ENCODE data around the gene COL25A1. TPM values are rescaled to one million over a fixed set of nuclear protein-coding genes. Genes with fewer than 3 reads are reported as not detected.

Gene COL25A1
- total RNA-seq, 2 donors from 2014 or later = 0.29 TPM; not detected in 1

DNA sequence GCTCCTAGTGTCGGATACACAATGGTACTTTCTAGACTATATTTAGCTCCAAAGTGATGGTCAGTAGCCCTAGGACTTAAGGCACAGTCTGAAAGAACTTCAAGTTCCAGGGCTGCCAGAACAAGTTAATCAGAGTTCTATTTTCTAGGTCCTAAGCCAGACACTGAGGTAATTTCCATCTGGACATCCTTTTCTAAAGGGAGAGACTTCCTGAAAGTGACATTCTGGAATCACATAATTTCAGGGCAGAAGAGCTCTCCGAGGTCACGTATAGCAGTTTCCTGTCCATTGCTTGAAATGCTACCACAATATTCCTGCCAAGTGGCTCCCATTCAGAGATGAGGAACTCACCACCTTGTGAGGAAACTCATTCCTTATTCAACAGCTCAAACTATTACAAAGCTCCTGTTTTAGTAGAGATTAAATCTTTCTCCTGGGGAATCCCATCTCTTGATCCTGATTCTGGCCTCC is 117.9 kb downstream of the COL25A1 start:
- Histone ChIP-seq H3K9me3 (no peaks in the 10 kb centered on the region), H3K27me3 (no peaks in the 10 kb centered on the region), H3K4me1 (no peaks in the 10 kb centered on the region), H3K9ac (ENCODE audit: low read depth in 2 of 2, low read length in 2 of 2) (no peak overlapping the region), H3K4me3 (no peak overlapping the region), H3K36me3 (no peaks in the 10 kb centered on the region), H3K27ac (no peak overlapping the region)
- TF ChIP-seq, protein P1, sequence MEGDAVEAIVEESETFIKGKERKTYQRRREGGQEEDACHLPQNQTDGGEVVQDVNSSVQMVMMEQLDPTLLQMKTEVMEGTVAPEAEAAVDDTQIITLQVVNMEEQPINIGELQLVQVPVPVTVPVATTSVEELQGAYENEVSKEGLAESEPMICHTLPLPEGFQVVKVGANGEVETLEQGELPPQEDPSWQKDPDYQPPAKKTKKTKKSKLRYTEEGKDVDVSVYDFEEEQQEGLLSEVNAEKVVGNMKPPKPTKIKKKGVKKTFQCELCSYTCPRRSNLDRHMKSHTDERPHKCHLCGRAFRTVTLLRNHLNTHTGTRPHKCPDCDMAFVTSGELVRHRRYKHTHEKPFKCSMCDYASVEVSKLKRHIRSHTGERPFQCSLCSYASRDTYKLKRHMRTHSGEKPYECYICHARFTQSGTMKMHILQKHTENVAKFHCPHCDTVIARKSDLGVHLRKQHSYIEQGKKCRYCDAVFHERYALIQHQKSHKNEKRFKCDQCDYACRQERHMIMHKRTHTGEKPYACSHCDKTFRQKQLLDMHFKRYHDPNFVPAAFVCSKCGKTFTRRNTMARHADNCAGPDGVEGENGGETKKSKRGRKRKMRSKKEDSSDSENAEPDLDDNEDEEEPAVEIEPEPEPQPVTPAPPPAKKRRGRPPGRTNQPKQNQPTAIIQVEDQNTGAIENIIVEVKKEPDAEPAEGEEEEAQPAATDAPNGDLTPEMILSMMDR (IDR thresholded peaks at IDR 0.05) = no peak
- no peak for DNase-seq
- intact Hi-C loops (cut with DNase I) = no loop called here

DNA sequence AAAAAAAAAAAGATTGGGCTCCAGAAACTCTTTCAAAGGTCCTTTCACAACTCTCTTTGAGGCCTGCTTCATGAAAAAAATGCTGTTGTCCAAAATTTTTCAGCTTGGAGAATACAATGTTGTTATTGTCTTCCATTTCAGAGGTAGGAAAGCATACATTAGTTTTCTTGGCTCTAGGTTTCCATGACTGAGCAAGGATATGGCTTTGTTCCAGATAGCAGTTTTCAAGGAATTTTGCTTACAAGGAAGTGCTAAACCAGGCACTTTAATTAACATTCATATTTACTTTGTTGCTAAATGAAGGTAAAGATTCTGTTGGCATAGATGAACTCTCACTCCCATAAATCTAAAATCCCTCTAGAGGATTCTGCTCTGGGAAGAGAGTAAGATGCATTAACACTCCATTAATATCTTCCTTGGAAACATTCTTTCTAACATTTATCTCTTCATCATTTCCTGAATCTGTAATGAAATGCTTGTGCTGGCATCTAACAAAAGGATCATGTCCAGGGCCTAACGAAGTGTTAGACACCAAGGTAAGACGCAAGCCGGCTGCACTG is 118.4 kb downstream of the COL25A1 start:
- H3K36me3 ChIP-seq = no peaks in the 10 kb centered on the region
- no peaks in the 10 kb centered on the region for H3K27me3 ChIP-seq
- H3K4me1 ChIP-seq = no peaks in the 10 kb centered on the region
- H3K9ac ChIP-seq (ENCODE audit: low read depth in 2 of 2, low read length in 2 of 2) = no peak overlapping the region
- H3K27ac ChIP-seq = no peak overlapping the region
- H3K9me3 ChIP-seq = no peaks in the 10 kb centered on the region
- intact Hi-C loops (cut with DNase I) = no loop called here
- TF ChIP-seq, protein P1 (IDR thresholded peaks at IDR 0.05) = no peak
- H3K4me3 ChIP-seq = no peak overlapping the region
- no peak for DNase-seq

DNA sequence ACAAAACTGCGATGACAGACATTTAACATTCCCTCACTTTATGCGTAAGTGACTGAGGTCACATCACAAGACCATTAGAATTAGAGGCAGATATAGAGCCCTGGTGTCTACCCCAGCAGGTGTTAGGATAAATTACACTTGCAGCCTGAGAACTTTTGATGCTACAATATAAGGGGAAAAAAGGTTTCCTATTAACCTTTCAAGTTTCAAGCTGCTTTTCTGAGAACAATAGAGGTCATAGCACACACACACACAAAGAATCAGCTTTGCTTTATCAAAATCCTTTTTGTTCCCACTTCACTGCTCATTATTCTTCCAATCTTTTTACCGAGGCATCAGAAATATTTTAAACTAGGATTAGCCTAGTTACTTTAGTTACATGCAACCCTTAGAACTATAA is 119.8 kb downstream of the COL25A1 start:
- H3K9ac ChIP-seq (ENCODE audit: low read depth in 2 of 2, low read length in 2 of 2) = no peak overlapping the region
- no peaks in the 10 kb centered on the region for H3K9me3 ChIP-seq
- H3K4me3 ChIP-seq = no peak overlapping the region
- DNase-seq = no peak
- H3K27ac ChIP-seq = no peak overlapping the region
- H3K27me3 ChIP-seq = no peaks in the 10 kb centered on the region
- no peaks in the 10 kb centered on the region for H3K4me1 ChIP-seq
- no peaks in the 10 kb centered on the region for H3K36me3 ChIP-seq
- intact Hi-C loops (cut with DNase I) = no loop called here
- TF ChIP-seq, protein P1 (IDR thresholded peaks at IDR 0.05) = no peak

DNA sequence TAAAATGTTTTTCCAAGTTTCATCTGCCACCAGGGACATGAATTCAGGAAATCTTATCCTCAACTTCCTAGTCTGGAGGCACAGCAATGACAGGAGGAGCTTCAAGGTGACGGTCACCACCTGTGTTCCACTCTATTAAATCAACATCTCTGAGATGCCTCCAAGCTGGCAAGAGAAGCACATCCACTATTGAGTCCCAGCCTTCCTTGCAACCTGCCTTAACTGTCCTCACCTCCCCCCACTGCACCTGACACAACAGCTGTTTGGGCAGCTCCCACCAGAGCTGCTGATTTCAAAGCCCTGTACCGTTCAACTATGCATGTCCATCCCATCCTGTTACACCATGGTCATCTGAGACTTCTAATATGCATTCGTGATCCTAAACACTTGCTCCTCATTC is 123.4 kb downstream of the COL25A1 start:
- no peak overlapping the region for H3K27ac ChIP-seq
- intact Hi-C loops (cut with DNase I) = no loop called here
- H3K9me3 ChIP-seq = no peaks in the 10 kb centered on the region
- H3K4me3 ChIP-seq = no peak overlapping the region
- H3K9ac ChIP-seq (ENCODE audit: low read depth in 2 of 2, low read length in 2 of 2) = no peak overlapping the region
- no peak for DNase-seq
- TF ChIP-seq, protein P1 (IDR thresholded peaks at IDR 0.05) = no peak
- H3K36me3 ChIP-seq = no peaks in the 10 kb centered on the region
- no peaks in the 10 kb centered on the region for H3K4me1 ChIP-seq
- no peaks in the 10 kb centered on the region for H3K27me3 ChIP-seq

DNA sequence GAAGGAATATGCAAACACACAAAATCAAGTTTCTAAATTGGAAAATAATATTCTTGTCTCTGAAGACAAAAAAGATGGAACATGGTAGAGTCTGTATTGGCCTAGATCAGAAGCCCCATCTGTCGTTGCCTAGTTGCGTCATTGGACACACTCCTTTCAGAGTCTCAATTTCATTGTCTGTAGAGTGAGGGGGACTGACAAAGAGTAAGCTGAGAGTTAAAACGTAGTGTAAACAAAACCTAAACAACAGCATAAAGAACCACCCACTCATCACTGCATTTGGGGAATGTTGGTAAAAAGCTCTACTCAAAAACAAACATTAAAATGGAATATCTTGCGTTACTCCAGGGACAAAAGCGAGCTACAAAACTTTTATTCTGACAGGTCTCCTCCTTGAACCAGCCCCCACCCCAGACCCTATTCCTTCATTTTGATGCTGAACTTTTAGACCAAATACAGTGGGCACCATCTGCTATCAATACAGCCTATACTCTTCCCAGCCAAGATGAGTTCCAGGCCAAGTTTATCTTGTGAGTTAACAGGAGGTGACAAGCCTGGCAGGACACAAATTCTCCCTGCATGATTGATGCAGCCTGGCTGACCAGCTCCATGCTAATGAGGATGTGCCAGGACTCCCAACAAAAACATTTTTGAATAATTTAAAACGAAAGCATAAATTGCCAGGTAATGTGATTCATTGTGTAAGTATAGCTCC is 125.2 kb downstream of the COL25A1 start:
- no peak overlapping the region for H3K4me3 ChIP-seq
- H3K9me3 ChIP-seq = no peaks in the 10 kb centered on the region
- H3K36me3 ChIP-seq = no peaks in the 10 kb centered on the region
- no peak for DNase-seq
- intact Hi-C loops (cut with DNase I) = no loop called here
- no peaks in the 10 kb centered on the region for H3K4me1 ChIP-seq
- TF ChIP-seq, protein P1 (IDR thresholded peaks at IDR 0.05) = no peak
- no peak overlapping the region for H3K27ac ChIP-seq
- H3K9ac ChIP-seq (ENCODE audit: low read depth in 2 of 2, low read length in 2 of 2) = no peak overlapping the region
- no peaks in the 10 kb centered on the region for H3K27me3 ChIP-seq
